Tibial artery (tissue), 4 donors: ENCODE data around the gene DUOXA2.

Experiments
- DNase-seq, 2 donors: peaks; one replicate each; pipeline ENCODE4 v3.0.0-alpha.2; 2019
- H3K27ac ChIP-seq, 2 donors: fragments of 200-600 bp; sonication (generic) in 1 of 2; 1 replicate in 1 of 2; 2 replicates in 1 of 2; pipeline ENCODE4 v1.5.1; 2018 to 2019; ENCODE audit warnings: mild to moderate bottlenecking in 1 of 2
- H3K27me3 ChIP-seq, 2 donors: fragments of 200-600 bp; sonication (generic) in 1 of 2; one replicate each; pipeline versions ENCODE4 v1.5.1 to v1.6.0; 2016 to 2019
- H3K36me3 ChIP-seq, 3 donors: fragments of 200-600 bp; sonication (generic) in 2 of 3; one replicate each; pipeline ENCODE4 v1.5.1; 2016 to 2019; ENCODE audit warnings: mild to moderate bottlenecking in 2 of 3
- H3K4me1 ChIP-seq, 4 donors: fragments of 200-600 bp; sonication (generic) in 2 of 4; 1 replicate in 3 of 4; 2 replicates in 1 of 4; pipeline ENCODE4 v1.5.1; 2016 to 2019
- H3K4me3 ChIP-seq, 2 donors: fragments of 200-600 bp; sonication (generic) in 1 of 2; 1 replicate in 1 of 2; 2 replicates in 1 of 2; pipeline ENCODE4 v1.5.1; 2018 to 2019; ENCODE audit warnings: mild to moderate bottlenecking in 2 of 2
- H3K9me3 ChIP-seq, 3 donors: fragments of 200-600 bp; sonication (generic) in 1 of 3; one replicate each; pipeline ENCODE4 v1.5.1; 2016 to 2019
- intact Hi-C: fragments of 100-400 bp; cut with DNase I; formaldehyde crosslinking; loops from one replicate; pipeline ENCODE4 v1.15.0; 2023; ENCODE audit warnings: low total_unique reads
- TF ChIP-seq, protein P1 (sequence below), 2 experiments: fragments of 200-600 bp in 1 of 2; fragments of 450-650 bp in 1 of 2; IDR thresholded peaks; one replicate each; pipeline ENCODE4 v1.5.1; 2017 to 2019; ENCODE audit warnings: antibody characterized with exemption in 2 of 2, mild to moderate bottlenecking in 1 of 2, moderate library complexity in 1 of 2

Gene DUOXA2

DNA sequence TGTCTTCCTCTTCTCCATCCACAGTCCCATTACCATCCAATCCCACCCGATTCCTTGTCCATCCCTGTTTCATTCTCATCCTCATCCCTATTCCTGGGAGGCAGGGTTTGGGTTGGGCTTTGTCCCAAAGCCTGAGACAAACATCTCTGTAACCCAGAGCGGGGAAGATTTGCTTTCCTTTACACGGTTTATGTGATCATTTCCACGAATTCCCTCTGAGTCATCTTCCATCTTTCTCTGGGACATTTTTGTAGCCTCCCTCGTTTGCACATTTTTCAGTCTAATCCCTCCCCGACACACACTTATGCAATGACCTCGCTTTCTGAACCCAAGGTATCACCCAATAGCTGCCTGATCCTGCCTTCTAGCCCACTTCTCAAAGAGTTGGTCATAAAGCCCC, 23.0 kb upstream of the DUOXA2 start:
- intact Hi-C loops, result no loop called here
- no peak overlapping the region for H3K4me3 ChIP-seq
- DNase-seq, result peak in 1 of 2 donors; percentile 9
- H3K4me1 ChIP-seq, result no peaks in the 10 kb centered on the region
- no peak overlapping the region for H3K27ac ChIP-seq
- H3K36me3 ChIP-seq, result no peaks in the 10 kb centered on the region
- TF ChIP-seq, protein P1, sequence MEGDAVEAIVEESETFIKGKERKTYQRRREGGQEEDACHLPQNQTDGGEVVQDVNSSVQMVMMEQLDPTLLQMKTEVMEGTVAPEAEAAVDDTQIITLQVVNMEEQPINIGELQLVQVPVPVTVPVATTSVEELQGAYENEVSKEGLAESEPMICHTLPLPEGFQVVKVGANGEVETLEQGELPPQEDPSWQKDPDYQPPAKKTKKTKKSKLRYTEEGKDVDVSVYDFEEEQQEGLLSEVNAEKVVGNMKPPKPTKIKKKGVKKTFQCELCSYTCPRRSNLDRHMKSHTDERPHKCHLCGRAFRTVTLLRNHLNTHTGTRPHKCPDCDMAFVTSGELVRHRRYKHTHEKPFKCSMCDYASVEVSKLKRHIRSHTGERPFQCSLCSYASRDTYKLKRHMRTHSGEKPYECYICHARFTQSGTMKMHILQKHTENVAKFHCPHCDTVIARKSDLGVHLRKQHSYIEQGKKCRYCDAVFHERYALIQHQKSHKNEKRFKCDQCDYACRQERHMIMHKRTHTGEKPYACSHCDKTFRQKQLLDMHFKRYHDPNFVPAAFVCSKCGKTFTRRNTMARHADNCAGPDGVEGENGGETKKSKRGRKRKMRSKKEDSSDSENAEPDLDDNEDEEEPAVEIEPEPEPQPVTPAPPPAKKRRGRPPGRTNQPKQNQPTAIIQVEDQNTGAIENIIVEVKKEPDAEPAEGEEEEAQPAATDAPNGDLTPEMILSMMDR (IDR thresholded peaks at IDR 0.05), result no peak
- H3K27me3 ChIP-seq, result no peaks in the 10 kb centered on the region
- H3K9me3 ChIP-seq, result no peaks in the 10 kb centered on the region

DNA sequence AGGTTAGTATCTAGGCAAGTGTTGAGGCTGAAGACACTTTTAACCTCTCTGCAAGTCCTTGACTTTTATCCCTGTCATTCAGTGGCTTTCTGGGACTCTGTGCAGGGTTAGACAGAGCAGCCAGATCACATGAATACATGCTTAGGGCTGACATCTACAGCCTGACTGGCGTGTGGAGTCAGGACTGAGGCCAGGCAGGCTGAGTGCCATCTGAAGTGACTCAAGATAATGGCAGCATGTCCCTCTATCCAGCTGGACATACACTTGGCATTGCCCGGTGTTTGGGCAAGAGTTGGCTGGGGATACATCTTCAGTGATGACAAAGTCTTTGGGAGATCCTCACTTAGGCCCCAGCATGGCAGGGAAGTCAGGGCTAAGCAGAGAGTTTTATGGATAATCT, 22.6 kb upstream of the DUOXA2 start:
- no peaks in the 10 kb centered on the region for H3K27me3 ChIP-seq
- H3K9me3 ChIP-seq, result no peaks in the 10 kb centered on the region
- no peak overlapping the region for H3K27ac ChIP-seq
- TF ChIP-seq, protein P1 (IDR thresholded peaks at IDR 0.05), result no peak
- H3K4me1 ChIP-seq, result no peaks in the 10 kb centered on the region
- intact Hi-C loops, result no loop called here
- peak in 1 of 2 donors; percentile 19 for DNase-seq
- no peak overlapping the region for H3K4me3 ChIP-seq
- H3K36me3 ChIP-seq, result no peaks in the 10 kb centered on the region

DNA sequence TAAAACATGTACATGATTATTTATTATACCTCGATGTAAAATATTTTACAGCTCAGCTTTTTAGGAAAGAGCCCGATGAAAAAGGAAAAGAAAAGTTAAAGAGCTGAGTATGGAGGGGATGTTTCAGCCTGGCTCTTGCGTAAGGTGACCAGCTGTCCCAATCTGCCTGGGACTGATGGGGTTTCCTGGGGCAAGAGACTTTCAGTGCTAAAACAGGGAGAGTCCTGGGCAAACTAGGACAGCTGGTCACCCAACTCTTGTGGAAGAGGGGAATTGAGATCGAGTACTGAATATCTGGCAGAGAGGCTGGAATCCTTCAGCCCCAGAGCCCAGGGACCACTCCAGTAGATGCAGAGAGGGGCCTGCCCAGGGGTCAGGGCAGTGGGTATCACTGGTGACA, 21.1 kb upstream of the DUOXA2 start:
- Histone ChIP-seq H3K9me3 (no peaks in the 10 kb centered on the region), H3K4me1 (no peaks in the 10 kb centered on the region), H3K27me3 (no peaks in the 10 kb centered on the region), H3K27ac (no peak overlapping the region), H3K4me3 (no peak overlapping the region), H3K36me3 (no peaks in the 10 kb centered on the region)
- TF ChIP-seq, protein P1 (IDR thresholded peaks at IDR 0.05), result no peak
- intact Hi-C loops, result no loop called here
- DNase-seq, result peak in 1 of 2 donors; percentile 20

GRCh38 chr15:45093622-45094357, 20.3 kb upstream of the DUOXA2 start:
- intact Hi-C loops, result no loop called here
- Histone ChIP-seq H3K9me3 (no peaks in the 10 kb centered on the region), H3K4me3 (no peak overlapping the region), H3K36me3 (no peaks in the 10 kb centered on the region), H3K4me1 (no peaks in the 10 kb centered on the region), H3K27ac (no peak overlapping the region), H3K27me3 (no peaks in the 10 kb centered on the region)
- peak in 1 of 2 donors; percentile 15 for DNase-seq
- TF ChIP-seq, protein P1 (IDR thresholded peaks at IDR 0.05), result no peak

- Histone ChIP-seq H3K27me3 (no peaks in the 10 kb centered on the region), H3K27ac (no peak overlapping the region), H3K36me3 (no peaks in the 10 kb centered on the region), H3K4me3 (no peak overlapping the region), H3K9me3 (no peaks in the 10 kb centered on the region), H3K4me1 (no peaks in the 10 kb centered on the region)
- intact Hi-C loops, result no loop called here
- peak in 1 of 2 donors; percentile 48 for DNase-seq
- TF ChIP-seq, protein P1 (IDR thresholded peaks at IDR 0.05), result no peak
These were observed 19.8 kb upstream of the DUOXA2 start for GRCh38 chr15:45094358-45094730.
